Measurements from ENCODE around the gene IL17F.

The IL17F gene

DNA sequence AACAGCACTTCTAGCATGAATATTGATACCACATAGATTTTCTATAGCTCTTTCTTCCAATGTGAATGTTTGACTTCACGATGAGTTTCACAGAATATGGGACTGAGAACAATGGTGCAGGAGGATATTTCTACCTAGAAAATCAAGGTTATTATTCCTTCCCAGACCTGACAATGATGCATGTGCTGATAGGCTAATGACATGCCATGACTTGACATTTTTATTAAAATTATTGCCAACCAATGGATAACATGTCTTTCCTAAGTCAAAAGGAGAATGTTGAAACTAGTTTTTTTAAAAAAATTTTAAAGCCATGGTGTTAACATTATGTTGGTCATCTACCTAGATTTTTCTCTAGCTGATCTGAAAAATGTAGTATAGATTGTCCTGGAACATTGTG is 57.2 kb downstream of the IL17F start:
- no peak for DNase-seq
